ENCODE results near the gene OR4D10. TPM values are rescaled to one million over a fixed set of nuclear protein-coding genes. Genes with fewer than 3 reads are reported as not detected.

Gene OR4D10
- total RNA-seq, 1 experiment from 2014 or later, result not detected

GRCh38 chr11:59479906-59480305 lies 6.8 kb downstream of the OR4D10 start:
- Histone ChIP-seq H3K36me3 (ENCODE audit: control insufficient read depth in 1 of 2, insufficient read depth in 2 of 2, low read length in 2 of 2) (no peaks in the 10 kb centered on the region), H3K4me3 (replicated peaks in 1 of 2; ENCODE audit: low read depth in 1 of 2, low read length in 2 of 2) (no peak overlapping the region), H4K20me1 (ENCODE audit: insufficient read depth) (no peaks in the 10 kb centered on the region), H3K27ac (ENCODE audit: low read depth, low read length) (no peak overlapping the region), H3K9me2 (ENCODE audit: insufficient read depth) (no peaks in the 10 kb centered on the region), H3K4me2 (ENCODE audit: low read length) (no peak overlapping the region), H2AFZ (ENCODE audit: low read depth, low read length, poor library complexity, severe bottlenecking) (no peak overlapping the region), H3K4me1 (ENCODE audit: control insufficient read depth in 1 of 2, insufficient read depth in 2 of 2, low read length in 2 of 2) (no peaks in the 10 kb centered on the region), H3K9me3 (ENCODE audit: control insufficient read depth in 1 of 2, insufficient read depth in 1 of 2, low read depth in 1 of 2, low read length in 2 of 2) (no peaks in the 10 kb centered on the region), H3K79me2 (ENCODE audit: insufficient read depth, low read length) (no peaks in the 10 kb centered on the region), H3K9ac (ENCODE audit: low read length) (no peak overlapping the region), H3K27me3 (ENCODE audit: insufficient read depth, low read length) (no peaks in the 10 kb centered on the region)
- TF ChIP-seq, protein P1, sequence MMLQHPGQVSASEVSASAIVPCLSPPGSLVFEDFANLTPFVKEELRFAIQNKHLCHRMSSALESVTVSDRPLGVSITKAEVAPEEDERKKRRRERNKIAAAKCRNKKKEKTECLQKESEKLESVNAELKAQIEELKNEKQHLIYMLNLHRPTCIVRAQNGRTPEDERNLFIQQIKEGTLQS (IDR thresholded peaks at IDR 0.05), result no peak
- TF ChIP-seq FOSL1 (IDR thresholded peaks at IDR 0.05; ENCODE audit: low read depth) (no peak), POLR2A (IDR thresholded peaks at IDR 0.05; ENCODE audit: borderline replicate concordance, extremely low read depth, insufficient read depth, insufficient read length) (no peak), ZNF274 (IDR thresholded peaks at IDR 0.05; ENCODE audit: low read depth, low read length) (no peak), SRF (IDR thresholded peaks at IDR 0.05; ENCODE audit: low read depth) (no peak), RAD21 (IDR thresholded peaks at IDR 0.05; ENCODE audit: low read depth) (no peak), EGR1 (IDR thresholded peaks at IDR 0.05; ENCODE audit: low read depth) (no peak), TCF7L2 (IDR thresholded peaks at IDR 0.05; ENCODE audit: borderline replicate concordance, extremely low read depth, insufficient read depth, insufficient read length) (no peak), SP1 (IDR thresholded peaks at IDR 0.05; ENCODE audit: low read depth) (no peak), REST (IDR thresholded peaks at IDR 0.05; ENCODE audit: low read depth) (no peak), ELF1 (IDR thresholded peaks at IDR 0.05; ENCODE audit: borderline replicate concordance, low read depth) (no peak), EZH2phosphoT487 (IDR thresholded peaks at IDR 0.05; ENCODE audit: borderline replicate concordance) (no peak), ZFX (IDR thresholded peaks at IDR 0.05) (no peak)
- TF ChIP-seq, protein P2, sequence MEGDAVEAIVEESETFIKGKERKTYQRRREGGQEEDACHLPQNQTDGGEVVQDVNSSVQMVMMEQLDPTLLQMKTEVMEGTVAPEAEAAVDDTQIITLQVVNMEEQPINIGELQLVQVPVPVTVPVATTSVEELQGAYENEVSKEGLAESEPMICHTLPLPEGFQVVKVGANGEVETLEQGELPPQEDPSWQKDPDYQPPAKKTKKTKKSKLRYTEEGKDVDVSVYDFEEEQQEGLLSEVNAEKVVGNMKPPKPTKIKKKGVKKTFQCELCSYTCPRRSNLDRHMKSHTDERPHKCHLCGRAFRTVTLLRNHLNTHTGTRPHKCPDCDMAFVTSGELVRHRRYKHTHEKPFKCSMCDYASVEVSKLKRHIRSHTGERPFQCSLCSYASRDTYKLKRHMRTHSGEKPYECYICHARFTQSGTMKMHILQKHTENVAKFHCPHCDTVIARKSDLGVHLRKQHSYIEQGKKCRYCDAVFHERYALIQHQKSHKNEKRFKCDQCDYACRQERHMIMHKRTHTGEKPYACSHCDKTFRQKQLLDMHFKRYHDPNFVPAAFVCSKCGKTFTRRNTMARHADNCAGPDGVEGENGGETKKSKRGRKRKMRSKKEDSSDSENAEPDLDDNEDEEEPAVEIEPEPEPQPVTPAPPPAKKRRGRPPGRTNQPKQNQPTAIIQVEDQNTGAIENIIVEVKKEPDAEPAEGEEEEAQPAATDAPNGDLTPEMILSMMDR (IDR thresholded peaks at IDR 0.05 in 2 of 3, conservative IDR thresholded peaks at IDR 0.05 in 1 of 3; ENCODE audit: borderline replicate concordance in 1 of 3, insufficient read depth in 1 of 3, low read depth in 2 of 3, low read length in 2 of 3), result no peak
- TF ChIP-seq, protein P3, sequence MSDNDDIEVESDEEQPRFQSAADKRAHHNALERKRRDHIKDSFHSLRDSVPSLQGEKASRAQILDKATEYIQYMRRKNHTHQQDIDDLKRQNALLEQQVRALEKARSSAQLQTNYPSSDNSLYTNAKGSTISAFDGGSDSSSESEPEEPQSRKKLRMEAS (IDR thresholded peaks at IDR 0.05), result no peak
- TF ChIP-seq, protein P4, sequence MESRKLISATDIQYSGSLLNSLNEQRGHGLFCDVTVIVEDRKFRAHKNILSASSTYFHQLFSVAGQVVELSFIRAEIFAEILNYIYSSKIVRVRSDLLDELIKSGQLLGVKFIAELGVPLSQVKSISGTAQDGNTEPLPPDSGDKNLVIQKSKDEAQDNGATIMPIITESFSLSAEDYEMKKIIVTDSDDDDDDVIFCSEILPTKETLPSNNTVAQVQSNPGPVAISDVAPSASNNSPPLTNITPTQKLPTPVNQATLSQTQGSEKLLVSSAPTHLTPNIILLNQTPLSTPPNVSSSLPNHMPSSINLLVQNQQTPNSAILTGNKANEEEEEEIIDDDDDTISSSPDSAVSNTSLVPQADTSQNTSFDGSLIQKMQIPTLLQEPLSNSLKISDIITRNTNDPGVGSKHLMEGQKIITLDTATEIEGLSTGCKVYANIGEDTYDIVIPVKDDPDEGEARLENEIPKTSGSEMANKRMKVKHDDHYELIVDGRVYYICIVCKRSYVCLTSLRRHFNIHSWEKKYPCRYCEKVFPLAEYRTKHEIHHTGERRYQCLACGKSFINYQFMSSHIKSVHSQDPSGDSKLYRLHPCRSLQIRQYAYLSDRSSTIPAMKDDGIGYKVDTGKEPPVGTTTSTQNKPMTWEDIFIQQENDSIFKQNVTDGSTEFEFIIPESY (IDR thresholded peaks at IDR 0.05; ENCODE audit: extremely low read depth, insufficient replicate concordance, low read length), result no peak
- CTCF ChIA-PET, result no interaction called here
- BruUV-seq (replicated peaks), result no TSS peak
- ATAC-seq (no peak), DNase-seq (ENCODE audit: low read depth, low spot score) (no peak)
- intact Hi-C loops (cut with micrococcal nuclease), result loop anchor here (5.0 kb wide), 1 partner anchor 33 kb away; no protein-coding TSS in a partner anchor
- POLR2A ChIA-PET, result no interaction called here
- RAD21 ChIA-PET (ENCODE audit: low non-redundant PET in 1 of 2, low total read pairs in 2 of 2, uncharacterized antibody in 2 of 2, unreplicated experiment in 2 of 2), result no interaction called here
